ENCODE measurements around the gene DNAH1.
"Not testable (repeated sequence)": the region's sequence is repeated elsewhere in the genome, so short reads cannot be mapped to it uniquely, and the experiment has no call there.

DNAH1 gene

DNA sequence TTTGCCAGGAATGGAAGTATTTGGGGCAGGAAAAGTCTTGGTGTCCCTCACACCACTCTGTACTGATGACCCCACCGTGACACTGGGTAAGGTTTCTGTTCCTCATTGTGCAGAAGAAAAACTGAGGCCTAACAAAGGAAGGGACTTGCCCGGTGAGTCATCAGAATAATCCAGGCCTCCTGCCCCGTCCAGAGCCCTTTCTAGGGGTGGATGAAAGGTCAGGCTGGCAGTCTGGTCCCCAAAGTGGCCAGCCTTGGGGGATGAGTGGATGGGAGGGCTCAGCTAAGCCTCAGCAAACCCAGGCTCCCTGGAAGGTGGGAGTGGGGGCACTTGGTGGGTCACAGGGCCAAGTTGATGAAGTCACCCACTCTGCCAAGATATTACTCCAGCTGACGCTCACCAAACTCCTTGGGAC is 2.3 kb upstream of the DNAH1 start:
- peak; percentile 13 for DNase-seq

- DNase-seq: no peak
These were observed 1.6 kb upstream of the DNAH1 start for GRCh38 chr3:52314489-52314888.

GRCh38 chr3:52315006-52315405 is 1.1 kb upstream of the DNAH1 start:
- DNase-seq: no peak

DNA sequence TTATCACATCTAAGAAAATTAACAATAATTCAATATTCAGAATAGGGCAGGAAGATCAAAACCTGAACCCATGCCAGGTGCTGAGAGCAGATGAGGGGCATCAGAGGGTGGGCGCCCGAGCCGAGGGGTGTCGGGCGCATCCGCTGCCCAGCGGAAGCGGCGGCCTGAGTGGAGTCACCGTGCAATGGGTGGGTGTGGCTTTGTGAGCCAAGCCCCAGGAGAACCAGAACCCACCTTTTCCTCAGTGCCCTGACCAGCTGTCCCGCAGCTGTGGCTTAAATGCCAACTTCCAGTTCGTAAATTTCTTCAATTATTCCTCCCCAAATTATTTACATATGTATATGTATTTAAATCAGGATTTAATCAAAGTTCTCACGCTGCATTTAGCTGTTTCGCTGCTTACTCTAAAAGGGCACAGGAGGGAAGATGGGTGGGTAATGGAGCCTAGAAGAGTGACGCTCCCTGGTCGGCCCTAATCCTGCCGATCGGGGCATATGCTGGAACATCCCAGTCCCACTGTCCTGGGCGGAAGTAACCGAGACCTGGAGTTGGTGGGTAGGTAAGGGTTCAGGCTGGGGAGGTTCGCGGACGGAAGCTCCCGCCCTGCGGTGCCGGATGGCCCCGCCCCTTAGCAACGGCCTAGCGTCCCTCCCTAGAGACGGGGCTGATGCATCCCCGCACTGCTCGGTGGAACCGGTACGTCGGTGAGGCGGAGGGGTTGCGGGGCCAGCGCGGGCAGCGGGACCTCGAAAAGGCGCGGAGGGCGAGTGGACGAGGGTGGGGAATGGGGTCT is 1.3 kb downstream of the DNAH1 start:
- DNase-seq: peak; percentile 75

DNA sequence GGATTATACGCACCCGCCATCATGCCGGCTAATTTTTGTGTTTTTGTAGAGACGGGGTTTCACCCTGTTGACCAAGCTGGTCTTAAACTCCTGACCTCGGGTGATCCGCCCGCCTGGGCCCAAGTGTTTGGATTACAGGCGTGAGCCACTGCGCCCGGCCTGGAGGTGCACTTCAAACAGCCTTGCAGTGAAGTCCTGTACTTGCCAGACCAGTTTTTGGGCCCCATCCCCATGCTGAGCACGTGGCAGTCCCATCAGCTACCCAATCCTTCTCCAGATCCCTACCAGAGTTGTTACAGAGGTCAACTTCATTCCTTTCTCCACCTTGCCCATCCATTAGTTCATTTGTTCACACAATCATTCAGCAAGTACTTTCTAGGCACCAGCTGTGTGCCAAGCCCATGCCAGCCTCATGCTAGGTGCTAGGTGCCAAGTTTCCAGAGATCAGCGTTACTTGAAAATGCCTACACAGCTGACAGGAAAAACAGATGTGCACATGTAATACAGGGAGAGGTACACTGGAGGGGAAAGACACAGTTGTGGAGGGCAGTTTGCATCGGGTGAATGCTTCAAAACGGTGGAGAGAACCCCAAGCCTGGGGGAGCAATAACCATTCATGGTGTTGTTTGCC is 2.2 kb downstream of the DNAH1 start:
- no peak for DNase-seq

GRCh38 chr3:52319921-52320595 is 3.9 kb downstream of the DNAH1 start:
- no peak for DNase-seq

DNA sequence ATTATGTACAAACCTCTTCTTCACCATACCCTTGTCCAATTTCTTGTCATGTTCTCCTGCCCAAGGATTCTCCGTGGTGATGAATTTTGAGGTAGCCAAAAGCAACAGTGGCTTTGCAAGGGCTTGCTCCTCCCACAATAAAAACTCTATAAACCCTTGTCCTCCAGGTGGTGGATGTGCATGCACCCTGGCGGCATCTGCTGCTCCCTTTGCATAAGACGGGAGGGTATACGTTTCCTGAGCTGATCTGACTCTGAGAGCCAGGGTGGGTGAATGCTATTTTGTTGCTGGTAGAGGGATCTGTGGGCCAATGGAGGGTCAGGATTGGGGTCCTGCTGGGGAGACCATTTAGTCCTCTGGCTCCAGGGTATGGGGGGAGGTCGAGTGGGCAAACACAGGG is 5.4 kb downstream of the DNAH1 start:
- no peak for DNase-seq

- no peak for DNase-seq
These were observed 6.3 kb downstream of the DNAH1 start for GRCh38 chr3:52322466-52322865.

GRCh38 chr3:52323526-52324295 is 7.6 kb downstream of the DNAH1 start:
- no peak for DNase-seq

GRCh38 chr3:52324676-52325075 is 8.6 kb downstream of the DNAH1 start:
- no peak for DNase-seq

- DNase-seq: no peak
These were observed 9.6 kb downstream of the DNAH1 start for GRCh38 chr3:52325686-52326085.

GRCh38 chr3:52326976-52327375 is 10.9 kb downstream of the DNAH1 start:
- no peak for DNase-seq

DNA sequence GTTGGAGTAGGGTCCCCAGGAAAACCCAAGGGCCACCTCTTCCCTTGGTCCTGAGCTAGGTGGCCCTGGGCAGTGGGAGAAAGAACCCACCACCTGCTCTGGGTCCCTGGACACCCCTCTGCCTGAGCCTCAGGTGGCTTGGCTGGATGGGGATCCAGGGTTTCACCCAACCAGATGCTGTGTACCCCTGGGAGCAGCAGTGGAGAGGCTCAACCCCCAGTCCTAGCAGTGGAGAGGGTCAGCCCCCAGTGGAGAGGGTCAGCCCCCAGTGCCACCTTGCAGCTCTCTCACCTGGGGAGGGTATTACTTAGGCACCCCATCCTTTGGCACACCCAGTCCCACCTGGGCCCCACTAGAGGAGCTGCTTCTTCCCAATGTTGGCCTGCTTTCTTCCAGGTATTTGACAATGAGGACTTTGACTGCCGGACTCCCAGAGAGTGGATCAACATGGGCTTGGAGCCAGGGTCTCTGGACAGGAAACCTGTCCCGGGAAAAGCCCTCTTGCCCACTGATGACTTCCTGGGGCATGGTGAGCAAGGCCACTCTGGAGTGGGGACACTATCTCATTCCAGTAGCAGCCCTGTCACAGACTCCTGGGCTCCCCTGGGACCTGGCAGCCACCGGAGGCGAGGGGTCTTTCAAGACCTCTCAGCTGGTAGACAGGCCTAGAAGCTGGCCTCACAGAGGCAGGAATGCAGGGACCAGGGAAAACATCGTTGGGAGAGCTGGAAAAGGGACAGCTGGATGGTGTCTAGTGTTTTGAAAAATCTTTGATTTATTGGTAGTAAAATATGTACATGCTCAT is 11.6 kb downstream of the DNAH1 start:
- no peak for DNase-seq

GRCh38 chr3:52328536-52329080 is 12.5 kb downstream of the DNAH1 start:
- DNase-seq: no peak

DNA sequence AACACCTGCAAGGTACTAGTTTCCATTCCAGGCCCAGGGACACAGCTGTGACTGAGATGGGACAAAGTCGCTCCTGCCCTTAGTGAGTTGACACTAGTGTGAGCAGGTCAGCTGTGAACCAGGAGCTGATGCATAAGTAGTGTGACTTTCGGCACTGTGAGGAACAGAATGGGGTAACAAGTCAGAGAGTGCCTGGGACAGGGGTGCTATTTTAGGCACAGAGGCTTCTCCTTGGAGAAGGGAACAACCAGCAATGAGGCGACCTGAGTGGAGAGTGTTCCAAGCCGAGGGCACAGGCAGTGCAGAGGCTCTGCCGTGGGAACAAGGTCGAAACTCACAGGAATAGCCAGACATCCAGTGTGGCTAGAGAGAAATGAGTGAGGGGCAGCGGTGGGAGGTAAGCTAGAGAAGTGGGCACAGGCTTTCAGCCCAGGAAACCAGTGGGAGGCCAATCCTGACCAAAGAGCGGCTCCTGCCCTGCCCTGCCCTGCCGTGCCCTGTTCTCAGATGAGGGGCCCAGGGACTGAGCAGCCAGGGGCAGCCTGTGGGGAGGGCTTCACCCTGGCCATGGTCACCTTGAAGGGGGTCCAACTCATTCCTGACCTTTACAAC is 14.2 kb downstream of the DNAH1 start:
- DNase-seq: no peak

DNA sequence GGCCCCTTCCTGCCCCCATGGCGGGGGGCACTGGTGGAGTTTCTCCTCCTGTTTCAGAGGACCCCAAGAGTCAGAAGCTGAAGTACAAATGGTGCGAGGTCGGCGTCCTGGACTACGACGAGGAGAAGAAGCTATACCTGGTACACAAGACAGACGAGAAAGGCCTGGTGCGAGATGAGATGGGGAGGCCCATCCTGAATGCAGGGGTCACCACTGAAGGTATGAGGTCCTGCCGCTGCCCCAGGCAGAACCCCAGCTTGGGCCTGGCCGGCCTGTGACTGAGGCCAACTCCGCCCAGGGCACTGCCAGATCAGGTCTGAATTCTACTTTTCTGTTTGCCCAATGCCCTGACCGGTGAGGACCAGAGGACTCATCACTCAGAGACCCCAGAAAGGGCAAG is 15.0 kb downstream of the DNAH1 start:
- DNase-seq: no peak

DNA sequence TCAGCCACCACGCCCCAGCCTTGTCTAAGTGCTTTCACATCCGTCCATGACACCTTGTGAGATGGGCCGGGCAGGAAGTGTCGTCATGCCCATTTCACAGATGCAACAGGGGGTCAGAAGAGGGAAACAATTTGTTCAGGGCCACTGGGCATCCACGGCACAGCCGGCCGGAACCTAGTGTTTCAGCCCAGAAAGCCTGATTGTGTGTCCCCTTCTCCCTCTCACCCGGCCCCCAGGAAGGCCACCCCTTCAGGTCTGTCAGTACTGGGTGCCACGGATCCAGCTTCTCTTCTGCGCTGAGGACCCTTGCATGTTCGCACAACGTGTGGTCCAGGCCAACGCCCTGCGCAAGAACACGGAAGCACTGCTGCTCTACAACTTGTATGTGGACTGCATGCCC is 15.8 kb downstream of the DNAH1 start:
- DNase-seq: no peak

DNA sequence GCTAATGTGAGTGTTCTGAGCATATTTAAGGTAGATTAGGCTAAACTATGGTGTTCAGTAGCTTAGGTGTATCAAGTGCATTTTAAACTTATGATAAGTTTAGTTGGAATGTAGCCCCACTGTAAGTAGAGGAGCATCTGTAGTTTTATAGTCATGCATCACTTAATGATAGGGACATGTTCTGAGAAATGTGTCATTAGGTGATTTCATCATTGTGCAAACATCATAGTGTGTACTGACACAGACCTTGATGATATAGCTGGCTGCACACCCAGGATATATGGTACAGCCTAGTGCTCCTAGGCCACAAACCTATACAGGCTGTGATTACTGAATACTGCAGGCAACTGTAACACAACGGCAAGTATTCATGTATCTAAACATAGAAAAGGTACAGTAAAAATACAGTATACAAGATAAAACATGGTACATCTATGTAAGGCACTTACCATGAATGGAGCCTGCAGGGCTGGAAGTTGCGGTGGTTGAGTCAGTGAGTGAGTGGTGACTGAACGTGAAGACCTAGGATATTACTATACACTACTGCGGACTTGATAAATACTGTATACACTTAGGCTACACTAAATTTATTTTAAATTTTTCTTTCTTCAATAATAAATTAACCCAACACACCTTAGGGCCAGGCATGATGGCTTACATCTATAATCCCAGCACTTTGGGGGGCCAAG is 17.9 kb downstream of the DNAH1 start:
- DNase-seq: no peak

DNA sequence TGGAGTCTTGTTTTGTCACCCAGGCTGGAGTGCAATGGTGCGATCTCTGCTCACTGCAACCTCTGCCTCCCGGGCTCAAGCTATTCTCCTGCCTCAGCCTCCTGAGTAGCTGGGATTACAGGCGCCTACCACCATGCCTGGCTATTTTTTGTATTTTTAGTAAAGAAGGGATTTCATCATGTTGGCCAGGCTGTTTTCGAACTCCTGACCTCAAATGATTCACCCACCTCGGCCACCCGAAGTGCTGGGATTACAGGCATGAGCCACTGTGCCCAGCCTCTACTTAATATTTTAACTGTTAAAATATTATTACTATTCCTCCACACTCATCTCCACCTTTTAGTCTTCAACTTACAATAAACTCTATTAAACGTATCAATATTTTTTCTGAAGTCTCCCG is 22.0 kb downstream of the DNAH1 start:
- not testable (repeated sequence) for DNase-seq

DNA sequence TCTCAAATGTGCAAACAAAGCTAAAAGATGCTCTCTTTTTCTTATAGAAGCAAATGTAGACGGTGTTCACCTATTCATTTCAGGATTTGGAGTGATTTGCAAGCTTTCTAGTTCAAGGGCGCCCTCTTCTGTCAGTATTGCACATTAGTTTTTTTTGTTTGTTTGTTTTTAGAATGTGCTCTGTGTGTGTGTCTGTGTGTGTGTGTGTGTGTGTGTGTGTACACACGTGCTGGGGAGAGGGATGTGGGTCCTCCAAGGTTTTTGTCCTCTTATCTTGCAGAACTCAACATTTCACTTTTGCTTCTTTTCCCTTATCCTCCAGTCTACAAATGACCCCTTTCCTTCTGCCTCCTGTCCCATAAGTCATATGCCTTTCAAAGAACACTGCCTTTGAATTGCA is 23.5 kb downstream of the DNAH1 start:
- DNase-seq: peak; percentile 80

GRCh38 chr3:52341123-52341522 is 25.0 kb downstream of the DNAH1 start:
- no peak for DNase-seq
